ENCODE data around the gene ATP8B3. TPM values are rescaled to one million over a fixed set of nuclear protein-coding genes. Genes with fewer than 3 reads are reported as not detected.

The ATP8B3 gene
- total and polyA plus RNA-seq, 2 experiments from 2014 or later = 2.1 to 6.0 TPM

GRCh38 chr19:1777149-1777548, 34.9 kb downstream of the ATP8B3 start (continued):
- no peak for TF ChIP-seq ZNF462 (CRISPR knock-in tag; IDR thresholded peaks at IDR 0.05)

GRCh38 chr19:1776606-1777147, 35.4 kb downstream of the ATP8B3 start:
- H3K9me2 ChIP-seq (ENCODE audit: insufficient read depth) = no peaks in the 10 kb centered on the region
- Mint-ChIP-seq H3K36me3 (ENCODE audit: low read depth) (no peaks in the 10 kb centered on the region; the same call in 2 of the 3 replicates), H3K4me3 (peak overlapping the region; percentile 51), H3K27me3 (ENCODE audit: insufficient read depth, low read depth, poor library complexity) (peaks cover 89% of the 10 kb centered on the region), H3K9me3 (peaks cover 21% of the 10 kb centered on the region), H3K4me1 (peaks cover 16% of the 10 kb centered on the region), H3K27ac (no peak overlapping the region)
- peaks cover 14% of the 10 kb centered on the region for H3K4me1 ChIP-seq (ENCODE audit: insufficient read depth)
- no peaks in the 10 kb centered on the region for H3K36me3 ChIP-seq (ENCODE audit: insufficient read depth)
- peak; percentile 6; the same call in 2 of the 3 replicates for ATAC-seq
- H3K4me2 ChIP-seq = peak overlapping the region; percentile 85
- H4K20me1 ChIP-seq (replicated peaks; ENCODE audit: insufficient read depth) = no peaks in the 10 kb centered on the region; the same call in 1 of the 2 replicates
- H3F3A ChIP-seq (replicated peaks; ENCODE audit: low read depth) = peaks cover 10% of the 10 kb centered on the region
- no peak for DNase-seq (ENCODE audit: low spot score)
- H3K79me2 ChIP-seq (replicated peaks; ENCODE audit: insufficient read depth) = no peaks in the 10 kb centered on the region
- H2AFZ ChIP-seq = peak overlapping the region; percentile 66; the same call in 1 of the 2 replicates
- no peak for TF ChIP-seq CREB1 (CRISPR knock-in tag; IDR thresholded peaks at IDR 0.05; ENCODE audit: low read depth)
- no peak for TF ChIP-seq JUNB (IDR thresholded peaks at IDR 0.05; ENCODE audit: unreplicated experiment)
- H3K4me3 ChIP-seq = peak overlapping the region; percentile 58
- H3K27ac ChIP-seq (ENCODE audit: low read depth) = no peak overlapping the region
- peaks cover 94% of the 10 kb centered on the region for H3K27me3 ChIP-seq (ENCODE audit: insufficient read depth)

All from GM23338 (cell line).